Measurements from ENCODE around the gene RAB40B. TPM values are rescaled to one million over a fixed set of nuclear protein-coding genes. Genes with fewer than 3 reads are reported as not detected.

The RAB40B gene
- total and polyA plus RNA-seq, 4 donors: 2.9 to 12.1 (median 10.5) TPM

DNA sequence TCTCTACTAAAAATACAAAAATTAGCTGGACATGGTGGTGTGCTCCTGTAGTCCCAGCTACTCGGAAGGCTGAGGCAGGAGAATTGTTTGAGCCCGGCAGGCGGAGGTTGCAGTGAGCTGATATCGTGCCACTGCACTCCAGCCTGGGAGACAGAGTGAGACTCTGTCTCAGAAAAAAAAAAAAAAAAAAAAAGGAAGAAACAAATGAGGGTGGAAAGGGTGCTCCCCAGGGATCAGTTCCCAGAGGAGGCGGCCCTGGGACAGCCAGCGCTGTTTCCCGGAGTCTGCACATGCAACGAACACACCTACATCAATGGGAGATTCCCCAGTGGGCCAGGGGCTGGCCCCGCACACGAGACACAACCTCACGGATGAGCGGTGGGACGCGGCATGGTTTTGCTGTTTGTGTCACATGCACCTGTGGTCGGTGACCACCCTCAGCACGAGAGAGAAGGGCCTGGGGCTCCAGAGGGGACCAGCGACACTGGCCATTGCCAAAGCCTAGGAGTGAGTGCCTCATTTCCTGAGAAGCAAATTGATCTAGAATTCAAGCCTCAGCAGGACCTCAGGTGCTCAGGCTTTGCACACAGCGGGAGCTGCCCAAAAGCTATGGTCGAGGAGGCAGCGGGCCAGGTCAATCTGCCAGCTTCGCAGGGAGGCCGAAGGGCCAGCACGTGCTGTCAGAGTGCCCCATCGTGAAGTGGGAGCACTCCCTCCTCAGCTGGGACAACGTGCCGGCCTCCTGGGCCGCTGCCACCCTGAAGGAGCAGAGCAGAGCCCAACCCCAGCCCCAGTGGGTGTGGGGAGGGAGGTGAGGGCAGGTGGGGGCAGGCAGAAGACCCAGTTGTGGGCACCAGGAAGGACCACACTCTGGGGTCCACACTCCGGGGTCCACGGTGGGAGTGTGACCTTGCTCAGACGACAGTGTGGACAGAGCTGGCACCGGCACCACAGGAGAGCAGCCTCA lies 36.5 kb downstream of the RAB40B start:
- Histone ChIP-seq H3K4me3 (ENCODE audit: low read depth in 1 of 3, low read length in 3 of 3) (no peak overlapping the region), H3K9ac (ENCODE audit: low read depth in 1 of 2, low read length in 2 of 2) (no peak overlapping the region), H3K36me3 (ENCODE audit: control insufficient read depth in 4 of 4, insufficient read depth in 3 of 4, low read depth in 1 of 4, low read length in 3 of 4) (peaks cover 0 to 21% (median 6%) of the 10 kb centered on the region in 4 donors), H3K27ac (ENCODE audit: low read depth in 1 of 2, low read length in 2 of 2) (no peak overlapping the region), H3K9me3 (ENCODE audit: control insufficient read depth in 4 of 4, low read length in 3 of 4) (no peaks in the 10 kb centered on the region), H3K27me3 (ENCODE audit: control insufficient read depth in 4 of 4, insufficient read depth in 4 of 4, low read length in 3 of 4) (no peaks in the 10 kb centered on the region), H3K4me1 (ENCODE audit: control insufficient read depth in 4 of 4, insufficient read depth in 4 of 4, low read length in 3 of 4) (no peaks in the 10 kb centered on the region)
- no peak for TF ChIP-seq JUND (IDR thresholded peaks at IDR 0.05)
- TF ChIP-seq, protein P1, sequence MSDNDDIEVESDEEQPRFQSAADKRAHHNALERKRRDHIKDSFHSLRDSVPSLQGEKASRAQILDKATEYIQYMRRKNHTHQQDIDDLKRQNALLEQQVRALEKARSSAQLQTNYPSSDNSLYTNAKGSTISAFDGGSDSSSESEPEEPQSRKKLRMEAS (IDR thresholded peaks at IDR 0.05): no peak
- DNase-seq (ENCODE audit: low spot score): no peak
- 89% methylated on average over 31 of the region's 31 CpGs for WGBS

DNA sequence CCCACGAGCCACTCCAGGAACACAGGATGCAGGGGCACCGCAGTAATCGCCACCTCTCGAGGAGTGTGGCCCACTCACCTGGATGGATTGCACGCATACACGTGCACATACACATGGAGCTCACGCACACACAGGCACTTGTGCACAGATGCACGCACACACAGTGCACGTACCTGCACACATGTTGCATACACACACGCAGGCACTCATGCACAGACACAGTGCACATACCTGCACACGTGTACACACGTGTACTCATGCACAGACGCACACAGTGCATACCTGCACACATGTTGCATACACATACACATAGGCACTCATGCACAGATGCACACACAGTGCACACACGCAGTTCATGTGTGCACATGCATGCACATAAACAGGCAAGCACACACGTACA lies 38.6 kb downstream of the RAB40B start:
- Histone ChIP-seq H3K9ac (ENCODE audit: low read depth in 1 of 2, low read length in 2 of 2) (no peak overlapping the region), H3K4me1 (ENCODE audit: control insufficient read depth in 4 of 4, insufficient read depth in 4 of 4, low read length in 3 of 4) (peaks cover 0 to 6% (median 4%) of the 10 kb centered on the region in 4 donors), H3K36me3 (ENCODE audit: control insufficient read depth in 4 of 4, insufficient read depth in 3 of 4, low read depth in 1 of 4, low read length in 3 of 4) (peaks cover 0 to 21% (median 6%) of the 10 kb centered on the region in 4 donors), H3K4me3 (ENCODE audit: low read depth in 1 of 3, low read length in 3 of 3) (no peak overlapping the region), H3K27me3 (ENCODE audit: control insufficient read depth in 4 of 4, insufficient read depth in 4 of 4, low read length in 3 of 4) (no peaks in the 10 kb centered on the region), H3K27ac (ENCODE audit: low read depth in 1 of 2, low read length in 2 of 2) (no peak overlapping the region), H3K9me3 (ENCODE audit: control insufficient read depth in 4 of 4, low read length in 3 of 4) (no peaks in the 10 kb centered on the region)
- TF ChIP-seq, protein P2, sequence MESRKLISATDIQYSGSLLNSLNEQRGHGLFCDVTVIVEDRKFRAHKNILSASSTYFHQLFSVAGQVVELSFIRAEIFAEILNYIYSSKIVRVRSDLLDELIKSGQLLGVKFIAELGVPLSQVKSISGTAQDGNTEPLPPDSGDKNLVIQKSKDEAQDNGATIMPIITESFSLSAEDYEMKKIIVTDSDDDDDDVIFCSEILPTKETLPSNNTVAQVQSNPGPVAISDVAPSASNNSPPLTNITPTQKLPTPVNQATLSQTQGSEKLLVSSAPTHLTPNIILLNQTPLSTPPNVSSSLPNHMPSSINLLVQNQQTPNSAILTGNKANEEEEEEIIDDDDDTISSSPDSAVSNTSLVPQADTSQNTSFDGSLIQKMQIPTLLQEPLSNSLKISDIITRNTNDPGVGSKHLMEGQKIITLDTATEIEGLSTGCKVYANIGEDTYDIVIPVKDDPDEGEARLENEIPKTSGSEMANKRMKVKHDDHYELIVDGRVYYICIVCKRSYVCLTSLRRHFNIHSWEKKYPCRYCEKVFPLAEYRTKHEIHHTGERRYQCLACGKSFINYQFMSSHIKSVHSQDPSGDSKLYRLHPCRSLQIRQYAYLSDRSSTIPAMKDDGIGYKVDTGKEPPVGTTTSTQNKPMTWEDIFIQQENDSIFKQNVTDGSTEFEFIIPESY (IDR thresholded peaks at IDR 0.05): no peak
- TF ChIP-seq NR2F2 (IDR thresholded peaks at IDR 0.05) (no peak), FOXA1 (IDR thresholded peaks at IDR 0.05) (no peak), RXRA (IDR thresholded peaks at IDR 0.05) (no peak), HNF4G (IDR thresholded peaks at IDR 0.05) (no peak), FOXA2 (IDR thresholded peaks at IDR 0.05) (no peak), GABPA (IDR thresholded peaks at IDR 0.05 in 1 of 2, conservative IDR thresholded peaks at IDR 0.05 in 1 of 2) (no peak), SP1 (IDR thresholded peaks at IDR 0.05) (no peak), YY1 (IDR thresholded peaks at IDR 0.05) (no peak), TAF1 (conservative IDR thresholded peaks at IDR 0.05) (no peak), JUND (IDR thresholded peaks at IDR 0.05) (no peak), HNF4A (conservative IDR thresholded peaks at IDR 0.05) (no peak), RAD21 (IDR thresholded peaks at IDR 0.05) (no peak), EGR1 (IDR thresholded peaks at IDR 0.05; ENCODE audit: low read depth in 2 of 2) (no peak)
- TF ChIP-seq, protein P3, sequence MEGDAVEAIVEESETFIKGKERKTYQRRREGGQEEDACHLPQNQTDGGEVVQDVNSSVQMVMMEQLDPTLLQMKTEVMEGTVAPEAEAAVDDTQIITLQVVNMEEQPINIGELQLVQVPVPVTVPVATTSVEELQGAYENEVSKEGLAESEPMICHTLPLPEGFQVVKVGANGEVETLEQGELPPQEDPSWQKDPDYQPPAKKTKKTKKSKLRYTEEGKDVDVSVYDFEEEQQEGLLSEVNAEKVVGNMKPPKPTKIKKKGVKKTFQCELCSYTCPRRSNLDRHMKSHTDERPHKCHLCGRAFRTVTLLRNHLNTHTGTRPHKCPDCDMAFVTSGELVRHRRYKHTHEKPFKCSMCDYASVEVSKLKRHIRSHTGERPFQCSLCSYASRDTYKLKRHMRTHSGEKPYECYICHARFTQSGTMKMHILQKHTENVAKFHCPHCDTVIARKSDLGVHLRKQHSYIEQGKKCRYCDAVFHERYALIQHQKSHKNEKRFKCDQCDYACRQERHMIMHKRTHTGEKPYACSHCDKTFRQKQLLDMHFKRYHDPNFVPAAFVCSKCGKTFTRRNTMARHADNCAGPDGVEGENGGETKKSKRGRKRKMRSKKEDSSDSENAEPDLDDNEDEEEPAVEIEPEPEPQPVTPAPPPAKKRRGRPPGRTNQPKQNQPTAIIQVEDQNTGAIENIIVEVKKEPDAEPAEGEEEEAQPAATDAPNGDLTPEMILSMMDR (IDR thresholded peaks at IDR 0.05; ENCODE audit: low read depth, low read length, missing input control): no peak
- TF ChIP-seq, protein P1 (IDR thresholded peaks at IDR 0.05): no peak
- TF ChIP-seq, protein P4, sequence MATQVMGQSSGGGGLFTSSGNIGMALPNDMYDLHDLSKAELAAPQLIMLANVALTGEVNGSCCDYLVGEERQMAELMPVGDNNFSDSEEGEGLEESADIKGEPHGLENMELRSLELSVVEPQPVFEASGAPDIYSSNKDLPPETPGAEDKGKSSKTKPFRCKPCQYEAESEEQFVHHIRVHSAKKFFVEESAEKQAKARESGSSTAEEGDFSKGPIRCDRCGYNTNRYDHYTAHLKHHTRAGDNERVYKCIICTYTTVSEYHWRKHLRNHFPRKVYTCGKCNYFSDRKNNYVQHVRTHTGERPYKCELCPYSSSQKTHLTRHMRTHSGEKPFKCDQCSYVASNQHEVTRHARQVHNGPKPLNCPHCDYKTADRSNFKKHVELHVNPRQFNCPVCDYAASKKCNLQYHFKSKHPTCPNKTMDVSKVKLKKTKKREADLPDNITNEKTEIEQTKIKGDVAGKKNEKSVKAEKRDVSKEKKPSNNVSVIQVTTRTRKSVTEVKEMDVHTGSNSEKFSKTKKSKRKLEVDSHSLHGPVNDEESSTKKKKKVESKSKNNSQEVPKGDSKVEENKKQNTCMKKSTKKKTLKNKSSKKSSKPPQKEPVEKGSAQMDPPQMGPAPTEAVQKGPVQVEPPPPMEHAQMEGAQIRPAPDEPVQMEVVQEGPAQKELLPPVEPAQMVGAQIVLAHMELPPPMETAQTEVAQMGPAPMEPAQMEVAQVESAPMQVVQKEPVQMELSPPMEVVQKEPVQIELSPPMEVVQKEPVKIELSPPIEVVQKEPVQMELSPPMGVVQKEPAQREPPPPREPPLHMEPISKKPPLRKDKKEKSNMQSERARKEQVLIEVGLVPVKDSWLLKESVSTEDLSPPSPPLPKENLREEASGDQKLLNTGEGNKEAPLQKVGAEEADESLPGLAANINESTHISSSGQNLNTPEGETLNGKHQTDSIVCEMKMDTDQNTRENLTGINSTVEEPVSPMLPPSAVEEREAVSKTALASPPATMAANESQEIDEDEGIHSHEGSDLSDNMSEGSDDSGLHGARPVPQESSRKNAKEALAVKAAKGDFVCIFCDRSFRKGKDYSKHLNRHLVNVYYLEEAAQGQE (IDR thresholded peaks at IDR 0.05): no peak
- TF ChIP-seq, protein P5, sequence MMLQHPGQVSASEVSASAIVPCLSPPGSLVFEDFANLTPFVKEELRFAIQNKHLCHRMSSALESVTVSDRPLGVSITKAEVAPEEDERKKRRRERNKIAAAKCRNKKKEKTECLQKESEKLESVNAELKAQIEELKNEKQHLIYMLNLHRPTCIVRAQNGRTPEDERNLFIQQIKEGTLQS (IDR thresholded peaks at IDR 0.05): no peak
- DNase-seq (ENCODE audit: low spot score): no peak
- WGBS: 93% methylated on average over 15 of the region's 15 CpGs

Data from liver (tissue), 9 donors.